Measurements from ENCODE around the gene CDH13.

DNA sequence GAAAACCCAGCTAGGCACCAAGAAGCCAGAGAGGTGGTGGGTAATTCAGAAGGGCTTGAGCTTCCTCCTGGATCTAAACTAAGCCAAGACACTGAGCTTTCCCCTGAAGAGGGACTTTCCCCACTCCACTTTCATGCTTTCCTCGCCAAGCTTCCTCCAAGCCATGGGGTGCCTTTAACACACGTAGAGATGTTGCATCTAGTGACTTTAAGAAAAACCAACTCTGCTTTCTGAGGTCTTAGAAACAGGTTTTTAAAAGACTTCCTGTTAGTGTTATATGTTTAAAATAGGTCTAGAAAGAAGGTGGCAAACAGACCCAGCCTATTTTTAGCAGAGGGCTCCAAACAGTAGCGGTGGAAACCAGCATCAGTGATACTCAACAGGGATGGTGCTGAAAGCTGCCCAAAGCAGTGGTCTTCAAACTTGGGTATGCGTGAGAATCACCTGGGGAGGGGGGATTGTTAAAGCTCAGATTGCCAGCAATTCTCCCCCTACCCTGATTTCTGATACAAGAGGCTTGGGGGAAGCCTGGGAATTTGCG is 585.6 kb downstream of the CDH13 start:
- TF ChIP-seq EZH2 (IDR thresholded peaks at IDR 0.05) (no peak), FOXP2 (optimal IDR thresholded peaks at IDR 0.05; ENCODE audit: control extremely low read depth, extremely low read length, insufficient read depth) (no peak), POLR2AphosphoS5 (IDR thresholded peaks at IDR 0.05; ENCODE audit: borderline replicate concordance, low read depth, low read length) (no peak)

All from SK-N-MC (cell line).